Epithelial cell of esophagus (primary cell): ENCODE data around the gene HSD3B7.

Experiments
- DNase-seq: peaks from one replicate; pipeline ENCODE4 v3.0.0; 2010; ENCODE audit warnings: low read depth
- H3K4me3 ChIP-seq: 2 replicates; pipeline ENCODE4 v1.5.1; 2011; ENCODE audit warnings: mild to moderate bottlenecking, low read length, control low read depth
- CTCF ChIP-seq: IDR thresholded peaks from 2 replicates; pipeline ENCODE4 v1.5.1; 2011; ENCODE audit warnings: low read depth, mild to moderate bottlenecking, low read length, control low read depth, inconsistent platforms; ENCODE audit not compliant: insufficient read depth; ENCODE audit errors: missing control alignments

The HSD3B7 gene

DNA sequence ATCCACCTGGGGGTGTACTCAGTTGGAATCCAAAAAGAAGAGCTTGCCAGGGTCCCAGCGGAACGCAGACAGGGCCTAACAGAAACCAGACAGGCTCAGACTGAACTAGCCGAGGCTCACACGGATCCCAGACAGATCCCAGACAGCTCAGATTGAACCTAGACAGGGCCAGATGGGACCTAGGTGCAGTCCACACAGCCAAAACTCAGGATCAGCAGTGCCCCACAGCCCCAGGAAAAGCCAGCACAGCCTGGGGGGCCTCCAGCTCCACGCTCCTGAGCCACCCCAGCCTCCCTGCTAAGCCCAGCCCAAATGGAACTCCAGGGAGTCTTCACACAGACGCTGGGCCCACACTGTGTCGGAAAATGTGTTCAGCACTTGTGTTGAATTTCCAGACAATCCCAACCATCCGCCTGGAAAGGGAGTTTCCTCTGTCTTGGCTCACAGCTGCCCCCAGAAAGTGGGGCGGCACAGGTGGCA is 17.9 kb downstream of the HSD3B7 start:
- no peak overlapping the region for H3K4me3 ChIP-seq
- TF ChIP-seq CTCF, result no peak
- DNase-seq, result no peak

DNA sequence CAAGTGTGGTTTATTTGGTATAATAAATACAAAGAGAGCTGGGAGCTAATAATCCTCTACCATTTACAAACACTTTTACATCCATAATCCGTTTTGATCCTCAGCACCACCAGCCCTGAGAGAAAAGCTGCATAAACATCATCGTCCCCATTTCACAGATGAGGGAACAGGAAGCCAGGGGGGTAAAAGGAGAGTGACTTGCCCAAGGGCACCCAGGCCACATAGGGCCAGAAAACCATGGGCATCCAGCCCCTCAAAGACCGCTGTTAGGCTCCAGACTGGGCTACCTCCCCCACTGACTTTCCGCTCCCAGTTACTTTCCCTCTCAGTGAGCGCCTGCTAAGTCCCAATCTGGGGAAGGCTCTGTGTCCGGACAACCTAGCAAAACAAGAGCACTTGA is 18.7 kb downstream of the HSD3B7 start:
- no peak overlapping the region for H3K4me3 ChIP-seq
- no peak for TF ChIP-seq CTCF
- no peak for DNase-seq

DNA sequence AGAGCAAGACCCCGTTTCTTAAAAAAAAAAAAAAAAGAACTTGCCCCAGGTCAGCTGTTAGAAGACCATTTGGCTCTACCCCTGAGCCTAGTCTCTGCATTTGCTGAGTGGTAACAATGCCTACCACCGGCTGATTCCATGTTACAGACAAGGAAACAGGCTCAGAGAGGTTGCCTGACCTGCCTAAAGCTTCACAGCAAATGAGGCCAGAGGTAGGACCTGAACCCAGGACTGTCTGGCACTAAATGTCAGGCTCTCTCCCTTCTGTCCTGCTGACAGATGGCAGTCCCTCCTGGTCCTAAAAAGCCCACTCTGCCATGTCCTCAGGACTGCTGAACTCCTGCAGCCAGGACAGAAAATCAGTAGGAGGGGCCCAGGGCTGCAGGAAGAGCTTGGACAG is 19.7 kb downstream of the HSD3B7 start:
- no peak overlapping the region for H3K4me3 ChIP-seq
- DNase-seq, result no peak
- TF ChIP-seq CTCF, result no peak

DNA sequence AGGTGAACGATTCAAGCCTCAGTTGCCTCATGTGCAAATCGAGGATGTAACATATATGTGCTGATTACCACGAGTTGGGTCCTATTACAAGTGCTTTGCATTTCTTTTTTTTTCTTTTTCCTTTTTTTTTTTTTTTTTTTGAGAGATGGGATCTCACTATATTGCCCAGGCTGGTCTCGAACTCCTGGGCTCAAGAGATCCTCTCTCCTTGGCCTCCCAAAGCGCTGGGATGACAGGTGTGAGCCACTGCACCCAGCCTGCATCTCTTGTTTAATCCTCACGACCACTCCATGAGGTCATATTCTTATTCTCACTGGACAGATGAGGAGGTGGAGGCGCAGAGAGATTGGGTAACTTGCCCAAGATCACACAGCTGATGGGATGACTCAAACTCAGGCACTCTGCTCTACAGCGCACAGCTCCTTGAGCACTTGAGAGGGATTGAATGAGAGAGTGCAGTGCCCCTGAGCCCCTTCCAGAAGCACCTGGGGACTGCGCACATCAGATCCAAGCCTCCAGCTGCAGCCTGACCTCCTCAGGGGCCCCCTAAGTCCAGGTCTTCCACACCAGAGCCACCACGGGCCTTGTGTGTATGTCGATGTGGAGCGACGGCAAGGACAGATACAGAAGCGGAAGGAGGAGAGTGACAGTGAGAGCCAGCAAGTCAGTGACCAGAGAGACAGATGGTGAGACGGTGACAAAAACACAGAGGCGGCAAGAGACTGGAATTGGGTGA is 20.5 kb downstream of the HSD3B7 start:
- DNase-seq, result no peak
- no peak overlapping the region for H3K4me3 ChIP-seq
- TF ChIP-seq CTCF, result no peak

DNA sequence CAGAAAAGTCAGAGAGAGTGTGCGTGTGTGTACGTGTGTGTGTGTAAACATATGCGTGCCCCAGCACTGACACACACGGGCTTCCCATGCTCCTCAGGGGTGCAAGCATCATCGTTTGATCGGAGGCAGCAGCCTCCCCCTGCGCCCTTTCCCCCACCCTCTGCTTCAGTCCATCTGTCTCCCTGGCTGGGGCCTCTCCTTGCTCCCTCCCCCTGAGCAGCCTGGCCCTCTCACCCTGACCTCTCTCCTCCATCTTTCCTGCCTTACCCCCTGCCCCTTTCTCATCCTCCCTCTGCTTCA is 21.0 kb downstream of the HSD3B7 start:
- no peak for TF ChIP-seq CTCF
- DNase-seq, result no peak
- no peak overlapping the region for H3K4me3 ChIP-seq

GRCh38 chr16:31006589-31006988 is 21.6 kb downstream of the HSD3B7 start:
- no peak for DNase-seq
- no peak overlapping the region for H3K4me3 ChIP-seq
- TF ChIP-seq CTCF, result no peak

DNA sequence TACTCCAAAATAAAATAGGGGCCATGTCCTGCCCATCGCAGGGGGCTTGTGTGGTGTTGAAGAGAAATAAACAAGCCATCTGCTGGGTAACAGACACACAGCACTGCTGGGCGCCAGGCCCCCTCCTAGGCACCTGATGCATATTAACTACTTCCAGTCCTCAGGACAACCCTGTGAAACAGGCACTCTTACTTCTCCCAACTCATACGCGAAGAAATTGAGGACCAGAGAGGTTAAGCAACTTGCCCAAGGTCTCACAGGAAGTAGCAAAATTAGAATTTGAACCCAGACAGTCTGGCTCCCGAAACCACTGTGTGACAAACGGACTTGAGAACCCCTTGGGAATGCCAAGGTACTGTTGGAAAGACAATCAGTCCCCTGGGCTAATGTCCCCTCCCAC is 22.7 kb downstream of the HSD3B7 start:
- DNase-seq, result no peak
- TF ChIP-seq CTCF, result no peak
- H3K4me3 ChIP-seq, result no peak overlapping the region
